Measurements from ENCODE around the gene PRAC2.

PRAC2 gene

GRCh38 chr17:48753794-48754499 is 31.0 kb downstream of the PRAC2 start:
- DNase-seq (ENCODE audit: extremely low read depth in 1 of 2, low read depth in 1 of 2): no peak

GRCh38 chr17:48754500-48755261 is 31.7 kb downstream of the PRAC2 start:
- DNase-seq (ENCODE audit: extremely low read depth in 1 of 2, low read depth in 1 of 2): no peak

- DNase-seq (ENCODE audit: extremely low read depth in 1 of 2, low read depth in 1 of 2): no peak
Measured at GRCh38 chr17:48755356-48755755, 32.4 kb downstream of the PRAC2 start.

- no peak for DNase-seq (ENCODE audit: extremely low read depth in 1 of 2, low read depth in 1 of 2)
Measured at GRCh38 chr17:48756830-48757251, 33.9 kb downstream of the PRAC2 start.

- no peak for DNase-seq (ENCODE audit: extremely low read depth in 1 of 2, low read depth in 1 of 2)
Measured at GRCh38 chr17:48757524-48757961, 34.6 kb downstream of the PRAC2 start.

- DNase-seq (ENCODE audit: extremely low read depth in 1 of 2, low read depth in 1 of 2): no peak
Measured at GRCh38 chr17:48759288-48759687, 36.3 kb downstream of the PRAC2 start.

- DNase-seq (ENCODE audit: extremely low read depth in 1 of 2, low read depth in 1 of 2): no peak
Measured at GRCh38 chr17:48760411-48760810, 37.4 kb downstream of the PRAC2 start.

- no peak for DNase-seq (ENCODE audit: extremely low read depth in 1 of 2, low read depth in 1 of 2)
Measured at GRCh38 chr17:48761114-48761513, 38.1 kb downstream of the PRAC2 start.

GRCh38 chr17:48767263-48767774 is 44.3 kb downstream of the PRAC2 start:
- no peak for DNase-seq (ENCODE audit: extremely low read depth in 1 of 2, low read depth in 1 of 2)

GRCh38 chr17:48769009-48769675 is 46.2 kb downstream of the PRAC2 start:
- DNase-seq (ENCODE audit: extremely low read depth in 1 of 2, low read depth in 1 of 2): no peak

- no peak for DNase-seq (ENCODE audit: extremely low read depth in 1 of 2, low read depth in 1 of 2)
Measured at GRCh38 chr17:48770954-48771353, 48.0 kb downstream of the PRAC2 start.

GRCh38 chr17:48773245-48773644 is 50.3 kb downstream of the PRAC2 start:
- DNase-seq (ENCODE audit: extremely low read depth in 1 of 2, low read depth in 1 of 2): no peak
